Midbrain (tissue), 1 donor: ENCODE data around the gene DCDC1.

Source experiments
- DNase-seq: peaks from one replicate; lab custom pipeline; 2025; lab: John Stamatoyannopoulos, UW

DCDC1 gene

GRCh38 chr11:31369348-31370329 lies at the start of gene DCDC1, which contains the start of gene DNAJC24:
Gene DCDC1 (minus strand): TSS chr11:31369739. CDS start chr11:31328280, 41,459 bp downstream.
Gene DNAJC24 (plus strand): TSS chr11:31369860. CDS start chr11:31370749, 889 bp downstream.
- DNase-seq: peak; percentile 92

GRCh38 chr11:31419138-31419537 lies 49.6 kb upstream of the DCDC1 start:
- DNase-seq: no peak

- DNase-seq: no peak
These were observed 48.3 kb upstream of the DCDC1 start for GRCh38 chr11:31417816-31418215.

GRCh38 chr11:31417357-31417756 lies 47.8 kb upstream of the DCDC1 start:
- no peak for DNase-seq

- DNase-seq: no peak
These were observed 45.9 kb upstream of the DCDC1 start for GRCh38 chr11:31415435-31415834.

GRCh38 chr11:31414338-31414737 lies 44.8 kb upstream of the DCDC1 start:
- no peak for DNase-seq

- no peak for DNase-seq
These were observed 43.4 kb upstream of the DCDC1 start for GRCh38 chr11:31412946-31413345.

- DNase-seq: no peak
These were observed 38.7 kb upstream of the DCDC1 start for GRCh38 chr11:31408201-31408600.

- DNase-seq: no peak
These were observed 35.1 kb upstream of the DCDC1 start for GRCh38 chr11:31404614-31405013.

- no peak for DNase-seq
These were observed 27.8 kb upstream of the DCDC1 start for GRCh38 chr11:31397239-31397834.

GRCh38 chr11:31387379-31387778 lies 17.8 kb upstream of the DCDC1 start:
- no peak for DNase-seq

- DNase-seq: no peak
These were observed 13.6 kb upstream of the DCDC1 start for GRCh38 chr11:31383116-31383515.

GRCh38 chr11:31375879-31376278 lies 6.3 kb upstream of the DCDC1 start:
- DNase-seq: no peak

GRCh38 chr11:31366795-31367194 lies 2.7 kb downstream of the DCDC1 start:
- DNase-seq: no peak

- no peak for DNase-seq
These were observed 7.8 kb downstream of the DCDC1 start for GRCh38 chr11:31361743-31362142.

- no peak for DNase-seq
These were observed 13.7 kb downstream of the DCDC1 start for GRCh38 chr11:31355817-31356216.

GRCh38 chr11:31355131-31355530 lies 14.4 kb downstream of the DCDC1 start:
- DNase-seq: no peak

GRCh38 chr11:31351168-31351567 lies 18.4 kb downstream of the DCDC1 start:
- DNase-seq: no peak

GRCh38 chr11:31340903-31341572 lies 28.5 kb downstream of the DCDC1 start:
- no peak for DNase-seq

- DNase-seq: no peak
These were observed 31.7 kb downstream of the DCDC1 start for GRCh38 chr11:31337806-31338205.

GRCh38 chr11:31328697-31329096 lies 40.8 kb downstream of the DCDC1 start:
- DNase-seq: no peak

GRCh38 chr11:31327417-31327816 lies 42.1 kb downstream of the DCDC1 start:
- DNase-seq: no peak
